ENCODE results near the gene SERPINA10.

- TF ChIP-seq, protein P1, sequence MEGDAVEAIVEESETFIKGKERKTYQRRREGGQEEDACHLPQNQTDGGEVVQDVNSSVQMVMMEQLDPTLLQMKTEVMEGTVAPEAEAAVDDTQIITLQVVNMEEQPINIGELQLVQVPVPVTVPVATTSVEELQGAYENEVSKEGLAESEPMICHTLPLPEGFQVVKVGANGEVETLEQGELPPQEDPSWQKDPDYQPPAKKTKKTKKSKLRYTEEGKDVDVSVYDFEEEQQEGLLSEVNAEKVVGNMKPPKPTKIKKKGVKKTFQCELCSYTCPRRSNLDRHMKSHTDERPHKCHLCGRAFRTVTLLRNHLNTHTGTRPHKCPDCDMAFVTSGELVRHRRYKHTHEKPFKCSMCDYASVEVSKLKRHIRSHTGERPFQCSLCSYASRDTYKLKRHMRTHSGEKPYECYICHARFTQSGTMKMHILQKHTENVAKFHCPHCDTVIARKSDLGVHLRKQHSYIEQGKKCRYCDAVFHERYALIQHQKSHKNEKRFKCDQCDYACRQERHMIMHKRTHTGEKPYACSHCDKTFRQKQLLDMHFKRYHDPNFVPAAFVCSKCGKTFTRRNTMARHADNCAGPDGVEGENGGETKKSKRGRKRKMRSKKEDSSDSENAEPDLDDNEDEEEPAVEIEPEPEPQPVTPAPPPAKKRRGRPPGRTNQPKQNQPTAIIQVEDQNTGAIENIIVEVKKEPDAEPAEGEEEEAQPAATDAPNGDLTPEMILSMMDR (conservative IDR thresholded peaks at IDR 0.05; ENCODE audit: low read length), result no peak
- TF ChIP-seq EZH2phosphoT487 (IDR thresholded peaks at IDR 0.05; ENCODE audit: borderline replicate concordance, low read depth, low read length), result no peak
Measured at GRCh38 chr14:94321421-94322271, 28.6 kb upstream of the SERPINA10 start.

Measured in OCI-LY7 (cell line).